ENCODE measurements around the gene ZBTB25. TPM values are rescaled to one million over a fixed set of nuclear protein-coding genes. Genes with fewer than 3 reads are reported as not detected.

Gene ZBTB25
- total RNA-seq, 1 experiment from 2014 or later: 19.0 TPM

GRCh38 chr14:64525354-64525753 lies 21.7 kb upstream of the ZBTB25 start:
- no TSS peak for BruUV-seq (replicated peaks)
- POLR2A ChIA-PET: no interaction called here
- intact Hi-C loops (cut with micrococcal nuclease): no loop called here

More at GRCh38 chr14:64525354-64525753, 21.7 kb upstream of the ZBTB25 start:
- Histone ChIP-seq H2AFZ (ENCODE audit: low read depth, low read length, poor library complexity, severe bottlenecking) (no peak overlapping the region), H3K4me2 (ENCODE audit: low read length) (no peak overlapping the region), H3K27me3 (ENCODE audit: insufficient read depth, low read length) (no peaks in the 10 kb centered on the region), H3K27ac (ENCODE audit: low read depth, low read length) (no peak overlapping the region), H4K20me1 (ENCODE audit: insufficient read depth) (no peaks in the 10 kb centered on the region), H3K9ac (ENCODE audit: low read length) (no peak overlapping the region), H3K4me3 (replicated peaks in 1 of 2; ENCODE audit: low read depth in 1 of 2, low read length in 2 of 2) (no peak overlapping the region), H3K9me3 (ENCODE audit: control insufficient read depth in 1 of 2, insufficient read depth in 1 of 2, low read depth in 1 of 2, low read length in 2 of 2) (no peaks in the 10 kb centered on the region), H3K9me2 (ENCODE audit: insufficient read depth) (no peaks in the 10 kb centered on the region), H3K36me3 (ENCODE audit: control insufficient read depth in 1 of 2, insufficient read depth in 2 of 2, low read length in 2 of 2) (peaks cover 3 to 11% of the 10 kb centered on the region in 2 experiments; a peak in 3 of 4 replicates), H3K4me1 (ENCODE audit: control insufficient read depth in 1 of 2, insufficient read depth in 2 of 2, low read length in 2 of 2) (no peaks in the 10 kb centered on the region), H3K79me2 (ENCODE audit: insufficient read depth, low read length) (peaks cover 11% of the 10 kb centered on the region)
- TF ChIP-seq, protein P1, sequence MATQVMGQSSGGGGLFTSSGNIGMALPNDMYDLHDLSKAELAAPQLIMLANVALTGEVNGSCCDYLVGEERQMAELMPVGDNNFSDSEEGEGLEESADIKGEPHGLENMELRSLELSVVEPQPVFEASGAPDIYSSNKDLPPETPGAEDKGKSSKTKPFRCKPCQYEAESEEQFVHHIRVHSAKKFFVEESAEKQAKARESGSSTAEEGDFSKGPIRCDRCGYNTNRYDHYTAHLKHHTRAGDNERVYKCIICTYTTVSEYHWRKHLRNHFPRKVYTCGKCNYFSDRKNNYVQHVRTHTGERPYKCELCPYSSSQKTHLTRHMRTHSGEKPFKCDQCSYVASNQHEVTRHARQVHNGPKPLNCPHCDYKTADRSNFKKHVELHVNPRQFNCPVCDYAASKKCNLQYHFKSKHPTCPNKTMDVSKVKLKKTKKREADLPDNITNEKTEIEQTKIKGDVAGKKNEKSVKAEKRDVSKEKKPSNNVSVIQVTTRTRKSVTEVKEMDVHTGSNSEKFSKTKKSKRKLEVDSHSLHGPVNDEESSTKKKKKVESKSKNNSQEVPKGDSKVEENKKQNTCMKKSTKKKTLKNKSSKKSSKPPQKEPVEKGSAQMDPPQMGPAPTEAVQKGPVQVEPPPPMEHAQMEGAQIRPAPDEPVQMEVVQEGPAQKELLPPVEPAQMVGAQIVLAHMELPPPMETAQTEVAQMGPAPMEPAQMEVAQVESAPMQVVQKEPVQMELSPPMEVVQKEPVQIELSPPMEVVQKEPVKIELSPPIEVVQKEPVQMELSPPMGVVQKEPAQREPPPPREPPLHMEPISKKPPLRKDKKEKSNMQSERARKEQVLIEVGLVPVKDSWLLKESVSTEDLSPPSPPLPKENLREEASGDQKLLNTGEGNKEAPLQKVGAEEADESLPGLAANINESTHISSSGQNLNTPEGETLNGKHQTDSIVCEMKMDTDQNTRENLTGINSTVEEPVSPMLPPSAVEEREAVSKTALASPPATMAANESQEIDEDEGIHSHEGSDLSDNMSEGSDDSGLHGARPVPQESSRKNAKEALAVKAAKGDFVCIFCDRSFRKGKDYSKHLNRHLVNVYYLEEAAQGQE (IDR thresholded peaks at IDR 0.05; ENCODE audit: low read depth): no peak
- TF ChIP-seq, protein P2, sequence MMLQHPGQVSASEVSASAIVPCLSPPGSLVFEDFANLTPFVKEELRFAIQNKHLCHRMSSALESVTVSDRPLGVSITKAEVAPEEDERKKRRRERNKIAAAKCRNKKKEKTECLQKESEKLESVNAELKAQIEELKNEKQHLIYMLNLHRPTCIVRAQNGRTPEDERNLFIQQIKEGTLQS (IDR thresholded peaks at IDR 0.05): no peak
- TF ChIP-seq EZH2 (IDR thresholded peaks at IDR 0.05): no peak
- no peak for TF ChIP-seq EGR1 (IDR thresholded peaks at IDR 0.05; ENCODE audit: low read depth)
- TF ChIP-seq POLR2A (IDR thresholded peaks at IDR 0.05; ENCODE audit: borderline replicate concordance, extremely low read depth, insufficient read depth, insufficient read length): no peak
- no peak for TF ChIP-seq CEBPB (IDR thresholded peaks at IDR 0.05; ENCODE audit: low read depth)
- TF ChIP-seq RAD21 (IDR thresholded peaks at IDR 0.05; ENCODE audit: low read depth): no peak
- no peak for TF ChIP-seq SRF (IDR thresholded peaks at IDR 0.05; ENCODE audit: low read depth)
- TF ChIP-seq JUND (IDR thresholded peaks at IDR 0.05): no peak
- no peak for TF ChIP-seq ELF1 (IDR thresholded peaks at IDR 0.05; ENCODE audit: borderline replicate concordance, low read depth)
- no peak for TF ChIP-seq FOSL1 (IDR thresholded peaks at IDR 0.05; ENCODE audit: low read depth)
- TF ChIP-seq EZH2phosphoT487 (IDR thresholded peaks at IDR 0.05; ENCODE audit: borderline replicate concordance): no peak
- TF ChIP-seq, protein P3, sequence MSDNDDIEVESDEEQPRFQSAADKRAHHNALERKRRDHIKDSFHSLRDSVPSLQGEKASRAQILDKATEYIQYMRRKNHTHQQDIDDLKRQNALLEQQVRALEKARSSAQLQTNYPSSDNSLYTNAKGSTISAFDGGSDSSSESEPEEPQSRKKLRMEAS (IDR thresholded peaks at IDR 0.05): no peak
- TF ChIP-seq CBX3 (IDR thresholded peaks at IDR 0.05; ENCODE audit: low read depth): no peak
- no peak for TF ChIP-seq POLR2AphosphoS5 (IDR thresholded peaks at IDR 0.05; ENCODE audit: low read depth, low read length)
- DNase-seq (ENCODE audit: low read depth, low spot score): no peak
- RAD21 ChIA-PET (ENCODE audit: low non-redundant PET in 1 of 2, low total read pairs in 2 of 2, uncharacterized antibody in 2 of 2, unreplicated experiment in 2 of 2): no interaction called here
- CTCF ChIA-PET: interaction anchor here (2.0 kb wide), 1 partner anchor 14 kb away, joined by 8 read pairs; no protein-coding TSS in a partner anchor
- ATAC-seq: no peak

Measured in HCT116 (cell line).